ENCODE data around the gene STAMBP.
"Not testable (repeated sequence)": the region's sequence is repeated elsewhere in the genome, so short reads cannot be mapped to it uniquely, and the experiment has no call there.

The STAMBP gene

GRCh38 chr2:73837847-73838585 lies 9.3 kb downstream of the STAMBP start:
- no peak for DNase-seq

- DNase-seq = no peak
Observed at GRCh38 chr2:73838889-73839534, 10.3 kb downstream of the STAMBP start.

- no peak for DNase-seq
Observed at GRCh38 chr2:73839653-73840411, 11.1 kb downstream of the STAMBP start.

GRCh38 chr2:73841912-73842738 lies 13.4 kb downstream of the STAMBP start:
- no peak for DNase-seq

- DNase-seq = no peak
Observed at GRCh38 chr2:73842739-73843019, 13.9 kb downstream of the STAMBP start.

- no peak for DNase-seq
Observed at GRCh38 chr2:73844087-73844486, 15.3 kb downstream of the STAMBP start.

- DNase-seq = no peak
Observed at GRCh38 chr2:73850009-73850408, 21.2 kb downstream of the STAMBP start.

GRCh38 chr2:73851274-73851673 lies 22.5 kb downstream of the STAMBP start:
- no peak for DNase-seq

- no peak for DNase-seq
Observed at GRCh38 chr2:73852020-73852419, 23.3 kb downstream of the STAMBP start.

- DNase-seq = no peak
Observed at GRCh38 chr2:73855526-73855925, 26.8 kb downstream of the STAMBP start.

GRCh38 chr2:73856214-73856613 lies 27.5 kb downstream of the STAMBP start:
- no peak for DNase-seq

- DNase-seq = no peak
Observed at GRCh38 chr2:73859721-73860586, 31.2 kb downstream of the STAMBP start.

- no peak for DNase-seq
Observed at GRCh38 chr2:73862987-73863386, 34.2 kb downstream of the STAMBP start.

GRCh38 chr2:73868204-73868978 lies 39.6 kb downstream of the STAMBP start:
- no peak for DNase-seq

GRCh38 chr2:73870084-73870483 lies 41.3 kb downstream of the STAMBP start:
- no peak for DNase-seq

- peak; percentile 7 for DNase-seq
Observed at GRCh38 chr2:73877071-73877802, 48.5 kb downstream of the STAMBP start.

GRCh38 chr2:73877984-73878383 lies 49.2 kb downstream of the STAMBP start:
- not testable (repeated sequence) for DNase-seq

GRCh38 chr2:73885406-73885805 lies 56.6 kb downstream of the STAMBP start:
- no peak for DNase-seq

- DNase-seq = no peak
Observed at GRCh38 chr2:73886357-73886756, 57.6 kb downstream of the STAMBP start.

- not testable (repeated sequence) for DNase-seq
Observed at GRCh38 chr2:73887596-73888353, 59.0 kb downstream of the STAMBP start.
